Ramos (cell line): Measurements from ENCODE around the gene TTPAL.

Experiments used
- in situ Hi-C: fragments of 300-500 bp; cut with MboI; formaldehyde crosslinking; loops from one replicate; pipeline ENCODE4 v1.14.3; 2022; ENCODE audit warnings: low sequenced_read_pairs; ENCODE audit not compliant: unreplicated experiment

TTPAL gene, protein sequence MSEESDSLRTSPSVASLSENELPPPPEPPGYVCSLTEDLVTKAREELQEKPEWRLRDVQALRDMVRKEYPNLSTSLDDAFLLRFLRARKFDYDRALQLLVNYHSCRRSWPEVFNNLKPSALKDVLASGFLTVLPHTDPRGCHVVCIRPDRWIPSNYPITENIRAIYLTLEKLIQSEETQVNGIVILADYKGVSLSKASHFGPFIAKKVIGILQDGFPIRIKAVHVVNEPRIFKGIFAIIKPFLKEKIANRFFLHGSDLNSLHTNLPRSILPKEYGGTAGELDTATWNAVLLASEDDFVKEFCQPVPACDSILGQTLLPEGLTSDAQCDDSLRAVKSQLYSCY

DNA sequence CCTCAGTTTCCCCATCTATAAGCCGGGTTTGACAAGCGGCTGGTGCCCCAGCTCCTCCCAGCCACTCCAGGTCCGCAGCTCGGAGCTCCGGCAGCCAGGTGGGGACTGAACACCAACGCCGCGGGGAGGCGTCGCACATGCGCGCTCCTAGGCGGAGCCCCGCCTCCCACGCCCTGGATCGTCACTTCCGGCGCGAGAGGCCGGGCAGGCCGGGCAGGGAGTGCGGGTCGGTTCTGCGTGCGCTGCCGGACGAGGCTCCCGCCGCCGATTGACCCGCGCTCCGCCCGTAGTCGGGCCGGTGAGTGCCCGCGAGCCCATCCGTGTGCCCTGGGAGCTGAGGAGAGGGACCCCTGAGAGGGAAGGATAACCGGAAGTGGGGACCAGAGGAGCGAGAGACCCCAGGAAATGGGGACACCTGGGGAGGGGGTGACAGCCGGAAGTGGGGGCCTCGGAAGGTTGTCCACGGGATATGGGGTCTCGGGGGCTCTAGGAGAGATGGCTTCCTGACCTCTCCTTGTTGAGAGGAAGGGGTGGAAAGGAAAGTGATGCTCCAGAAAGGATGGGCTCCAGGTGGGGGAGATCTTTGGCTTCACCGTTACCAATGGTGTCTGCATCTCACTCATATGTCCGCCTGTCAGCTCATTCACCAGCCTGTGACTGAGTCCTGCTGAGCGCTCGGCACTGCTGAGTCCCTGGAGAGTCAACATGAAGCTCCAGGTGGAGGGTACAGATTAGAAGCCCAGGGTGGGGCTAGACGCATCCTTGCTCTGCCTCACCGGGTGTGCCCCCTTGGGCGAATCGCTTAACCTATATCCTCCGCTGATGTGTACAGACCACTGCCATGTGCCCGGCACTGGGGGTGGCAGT, at the start of gene TTPAL:
TTPAL (plus strand) TSS at position 181 of the 867 bp plus-strand sequence. CDS start 4,126 bp downstream, outside the sequence.
- in situ Hi-C loops = no loop called here

DNA sequence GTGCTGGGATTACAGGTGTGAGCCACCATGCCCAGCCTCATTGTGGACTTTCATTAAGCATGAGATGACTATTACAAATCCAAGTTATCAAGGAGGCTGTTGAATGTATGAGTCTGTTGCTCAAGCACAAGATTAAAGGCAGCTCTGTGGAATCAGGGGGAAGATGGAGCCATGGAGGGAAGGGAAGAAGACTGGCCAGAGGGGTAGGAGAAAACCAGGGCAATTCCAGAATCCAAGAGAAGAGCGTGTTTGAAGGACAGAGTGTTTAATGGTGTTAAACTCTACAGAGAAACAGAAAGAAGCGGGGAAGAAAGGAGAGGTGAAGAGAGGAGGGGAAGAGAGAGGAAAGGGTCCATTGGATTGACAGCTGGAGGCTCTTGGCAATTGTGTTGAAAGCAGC, 49.8 kb upstream of the TTPAL start:
- in situ Hi-C loops = no loop called here

DNA sequence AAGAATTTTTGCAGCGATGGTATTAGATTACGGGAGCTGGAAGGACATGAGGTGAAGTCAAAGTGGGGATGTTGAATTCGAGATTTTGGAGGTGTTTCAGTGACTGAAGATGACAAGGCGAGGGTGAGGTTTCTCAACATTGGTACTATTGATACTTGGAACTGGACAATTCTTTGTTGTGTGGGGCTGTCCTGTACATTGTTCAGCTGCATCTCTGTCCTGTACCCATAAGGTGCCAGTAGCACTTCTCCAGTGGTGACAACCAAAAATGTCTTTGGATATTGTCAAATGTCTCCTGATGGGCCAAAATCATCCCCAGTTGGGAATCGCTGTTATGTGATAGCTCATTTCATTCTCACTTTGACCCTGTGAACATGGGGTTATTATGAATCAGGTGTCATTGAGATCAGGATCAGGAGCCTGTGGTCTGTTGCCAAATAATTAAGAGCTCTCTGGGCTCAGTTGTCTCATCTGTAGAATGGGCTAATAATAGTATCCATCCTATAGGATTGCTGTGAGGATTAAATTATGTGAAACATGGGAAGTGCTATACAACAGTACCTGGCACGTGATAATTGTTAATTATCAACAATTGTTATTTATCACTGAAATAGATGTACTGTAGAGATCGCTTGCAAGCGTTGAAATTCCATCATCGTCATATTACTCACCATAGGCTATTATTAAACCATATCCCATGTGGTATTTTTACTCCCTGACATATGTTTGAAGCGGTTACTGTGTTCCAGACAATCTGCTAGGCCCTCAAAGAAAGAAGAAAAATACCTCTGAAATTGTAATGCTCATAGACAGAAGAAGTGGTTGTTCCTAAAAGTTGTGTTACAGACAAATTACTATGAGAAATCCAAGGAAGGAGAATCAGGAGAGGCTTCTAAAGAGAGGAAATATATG, 48.5 kb upstream of the TTPAL start:
- in situ Hi-C loops = no loop called here

DNA sequence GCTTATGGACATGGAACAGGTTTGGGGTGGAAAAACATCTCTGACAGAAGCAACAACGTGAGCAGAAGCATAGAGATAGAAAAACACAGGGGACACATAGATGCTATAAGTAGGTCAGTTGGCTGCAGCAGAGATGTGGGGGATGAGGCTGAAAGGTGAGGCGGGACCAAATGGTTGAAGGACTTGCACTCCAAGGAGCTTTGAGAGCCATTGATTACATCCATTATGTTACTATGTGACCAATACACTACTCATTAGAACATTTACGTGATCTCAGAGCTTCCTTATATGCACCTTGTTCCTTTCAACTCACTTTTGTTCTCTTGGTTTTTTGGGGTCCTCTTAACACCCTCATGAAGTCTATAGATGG, 47.9 kb upstream of the TTPAL start:
- in situ Hi-C loops = no loop called here

DNA sequence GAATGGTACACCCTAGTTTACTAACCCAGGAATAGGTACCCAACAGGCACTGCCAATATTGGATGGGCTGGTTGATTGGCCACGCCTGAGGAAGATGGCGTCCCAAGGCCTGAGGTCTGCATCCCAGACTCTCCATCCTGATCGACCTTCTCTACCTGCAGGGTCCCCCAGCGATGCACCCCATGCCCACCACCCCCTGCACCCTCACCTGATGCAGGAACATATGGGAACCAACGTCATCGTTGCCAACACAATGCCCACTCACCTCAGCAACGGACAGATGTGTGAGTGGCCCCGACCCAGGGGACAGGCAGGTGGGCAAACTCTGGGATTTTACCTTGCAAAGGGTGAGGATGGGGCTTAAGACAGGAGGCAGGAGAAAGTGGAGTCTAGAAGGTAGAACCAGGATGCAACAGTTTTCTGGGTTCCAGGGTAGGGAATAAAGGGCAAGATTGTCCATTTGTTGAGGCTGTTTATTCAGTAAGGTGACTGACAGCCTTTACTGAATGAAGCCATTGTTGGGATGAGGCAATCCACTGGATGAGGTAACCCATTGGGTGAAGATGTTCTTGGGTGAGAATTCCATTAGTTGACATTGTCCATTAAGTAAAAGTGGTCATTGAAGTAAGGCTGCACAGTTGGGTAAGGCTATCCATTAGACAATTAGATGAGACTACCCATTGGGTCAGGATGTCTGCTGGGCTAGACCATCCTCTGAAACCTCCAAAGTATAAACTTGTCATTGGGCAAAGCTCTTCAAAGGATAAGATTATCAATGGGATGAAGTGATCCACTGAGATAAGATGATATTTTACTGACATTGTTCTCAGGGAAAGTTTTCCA, 47.3 kb upstream of the TTPAL start:
- in situ Hi-C loops = no loop called here

DNA sequence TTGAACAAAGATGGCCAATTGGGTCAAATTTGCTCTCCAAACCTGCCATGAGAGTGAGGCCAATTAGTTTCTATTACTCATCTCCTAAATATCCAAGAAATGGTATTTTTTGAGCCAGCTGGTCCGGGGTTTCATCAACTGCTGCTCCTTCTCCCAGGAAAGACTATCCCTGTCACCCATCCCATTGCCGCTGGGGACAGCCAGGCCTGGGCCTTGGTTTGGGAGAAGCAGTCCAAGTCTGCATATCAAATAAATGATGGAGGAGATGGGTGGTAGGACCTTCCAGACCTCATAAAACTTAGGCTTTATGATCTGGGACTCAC, 46.7 kb upstream of the TTPAL start:
- in situ Hi-C loops = no loop called here

DNA sequence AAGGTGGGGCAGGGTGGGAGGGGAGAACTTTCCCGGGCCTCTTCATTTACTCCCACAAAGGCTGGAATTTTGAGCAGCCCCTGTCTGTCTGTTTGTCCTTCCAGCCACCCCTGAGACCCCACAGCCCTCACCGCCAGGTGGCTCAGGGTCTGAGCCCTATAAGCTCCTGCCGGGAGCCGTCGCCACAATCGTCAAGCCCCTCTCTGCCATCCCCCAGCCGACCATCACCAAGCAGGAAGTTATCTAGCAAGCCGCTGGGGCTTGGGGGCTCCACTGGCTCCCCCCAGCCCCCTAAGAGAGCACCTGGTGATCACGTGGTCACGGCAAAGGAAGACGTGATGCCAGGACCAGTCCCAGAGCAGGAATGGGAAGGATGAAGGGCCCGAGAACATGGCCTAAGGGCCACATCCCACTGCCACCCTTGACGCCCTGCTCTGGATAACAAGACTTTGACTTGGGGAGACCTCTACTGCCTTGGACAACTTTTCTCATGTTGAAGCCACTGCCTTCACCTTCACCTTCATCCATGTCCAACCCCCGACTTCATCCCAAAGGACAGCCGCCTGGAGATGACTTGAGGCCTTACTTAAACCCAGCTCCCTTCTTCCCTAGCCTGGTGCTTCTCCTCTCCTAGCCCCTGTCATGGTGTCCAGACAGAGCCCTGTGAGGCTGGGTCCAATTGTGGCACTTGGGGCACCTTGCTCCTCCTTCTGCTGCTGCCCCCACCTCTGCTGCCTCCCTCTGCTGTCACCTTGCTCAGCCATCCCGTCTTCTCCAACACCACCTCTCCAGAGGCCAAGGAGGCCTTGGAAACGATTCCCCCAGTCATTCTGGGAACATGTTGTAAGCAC, 46.0 kb upstream of the TTPAL start:
- in situ Hi-C loops = no loop called here

DNA sequence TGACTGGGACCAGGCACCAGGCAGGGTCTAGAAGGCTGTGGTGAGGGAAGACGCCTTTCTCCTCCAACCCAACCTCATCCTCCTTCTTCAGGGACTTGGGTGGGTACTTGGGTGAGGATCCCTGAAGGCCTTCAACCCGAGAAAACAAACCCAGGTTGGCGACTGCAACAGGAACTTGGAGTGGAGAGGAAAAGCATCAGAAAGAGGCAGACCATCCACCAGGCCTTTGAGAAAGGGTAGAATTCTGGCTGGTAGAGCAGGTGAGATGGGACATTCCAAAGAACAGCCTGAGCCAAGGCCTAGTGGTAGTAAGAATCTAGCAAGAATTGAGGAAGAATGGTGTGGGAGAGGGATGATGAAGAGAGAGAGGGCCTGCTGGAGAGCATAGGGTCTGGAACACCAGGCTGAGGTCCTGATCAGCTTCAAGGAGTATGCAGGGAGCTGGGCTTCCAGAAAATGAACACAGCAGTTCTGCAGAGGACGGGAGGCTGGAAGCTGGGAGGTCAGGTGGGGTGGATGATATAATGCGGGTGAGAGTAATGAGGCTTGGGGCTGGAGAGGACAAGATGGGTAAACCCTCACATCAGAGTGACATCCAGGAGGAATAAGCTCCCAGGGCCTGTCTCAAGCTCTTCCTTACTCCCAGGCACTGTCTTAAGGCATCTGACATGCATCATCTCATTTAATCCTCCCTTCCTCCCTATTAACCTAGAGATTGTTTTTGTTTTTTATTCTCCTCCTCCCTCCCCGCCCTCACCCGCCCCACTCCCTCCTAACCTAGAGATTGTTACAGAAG, 45.2 kb upstream of the TTPAL start:
- in situ Hi-C loops = no loop called here

DNA sequence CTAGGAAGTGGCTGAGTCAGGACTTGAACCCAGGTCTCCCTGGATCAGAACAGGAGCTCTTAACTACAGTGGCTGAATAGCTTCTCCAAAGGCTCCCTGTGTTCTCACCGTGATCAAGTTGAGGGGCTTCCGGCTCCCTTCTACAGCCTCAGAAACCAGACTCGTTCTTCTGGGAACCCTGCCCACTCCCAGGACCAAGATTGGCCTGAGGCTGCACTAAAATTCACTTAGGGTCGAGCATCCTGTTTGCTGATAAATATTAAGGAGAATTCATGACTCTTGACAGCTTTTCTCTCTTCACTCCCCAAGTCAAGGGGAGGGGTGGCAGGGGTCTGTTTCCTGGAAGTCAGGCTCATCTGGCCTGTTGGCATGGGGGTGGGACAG, 44.6 kb upstream of the TTPAL start:
- in situ Hi-C loops = no loop called here

DNA sequence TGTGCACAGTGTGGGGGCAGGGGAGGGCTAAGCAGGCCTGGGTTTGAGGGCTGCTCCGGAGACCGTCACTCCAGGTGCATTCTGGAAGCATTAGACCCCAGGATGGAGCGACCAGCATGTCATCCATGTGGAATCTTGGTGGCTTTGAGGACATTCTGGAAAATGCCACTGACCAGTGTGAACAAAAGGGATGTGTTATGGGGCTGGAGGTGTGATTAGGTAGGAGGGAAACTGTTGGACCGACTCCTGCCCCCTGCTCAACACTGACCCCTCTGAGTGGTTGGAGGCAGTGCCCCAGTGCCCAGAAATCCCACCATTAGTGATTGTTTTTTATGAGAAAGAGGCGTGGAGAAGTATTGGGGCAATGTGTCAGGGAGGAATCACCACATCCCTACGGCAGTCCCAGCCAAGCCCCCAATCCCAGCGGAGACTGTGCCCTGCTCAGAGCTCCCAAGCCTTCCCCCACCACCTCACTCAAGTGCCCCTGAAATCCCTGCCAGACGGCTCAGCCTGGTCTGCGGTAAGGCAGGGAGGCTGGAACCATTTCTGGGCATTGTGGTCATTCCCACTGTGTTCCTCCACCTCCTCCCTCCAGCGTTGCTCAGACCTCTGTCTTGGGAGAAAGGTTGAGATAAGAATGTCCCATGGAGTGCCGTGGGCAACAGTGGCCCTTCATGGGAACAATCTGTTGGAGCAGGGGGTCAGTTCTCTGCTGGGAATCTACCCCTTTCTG, 44.0 kb upstream of the TTPAL start:
- in situ Hi-C loops = no loop called here

DNA sequence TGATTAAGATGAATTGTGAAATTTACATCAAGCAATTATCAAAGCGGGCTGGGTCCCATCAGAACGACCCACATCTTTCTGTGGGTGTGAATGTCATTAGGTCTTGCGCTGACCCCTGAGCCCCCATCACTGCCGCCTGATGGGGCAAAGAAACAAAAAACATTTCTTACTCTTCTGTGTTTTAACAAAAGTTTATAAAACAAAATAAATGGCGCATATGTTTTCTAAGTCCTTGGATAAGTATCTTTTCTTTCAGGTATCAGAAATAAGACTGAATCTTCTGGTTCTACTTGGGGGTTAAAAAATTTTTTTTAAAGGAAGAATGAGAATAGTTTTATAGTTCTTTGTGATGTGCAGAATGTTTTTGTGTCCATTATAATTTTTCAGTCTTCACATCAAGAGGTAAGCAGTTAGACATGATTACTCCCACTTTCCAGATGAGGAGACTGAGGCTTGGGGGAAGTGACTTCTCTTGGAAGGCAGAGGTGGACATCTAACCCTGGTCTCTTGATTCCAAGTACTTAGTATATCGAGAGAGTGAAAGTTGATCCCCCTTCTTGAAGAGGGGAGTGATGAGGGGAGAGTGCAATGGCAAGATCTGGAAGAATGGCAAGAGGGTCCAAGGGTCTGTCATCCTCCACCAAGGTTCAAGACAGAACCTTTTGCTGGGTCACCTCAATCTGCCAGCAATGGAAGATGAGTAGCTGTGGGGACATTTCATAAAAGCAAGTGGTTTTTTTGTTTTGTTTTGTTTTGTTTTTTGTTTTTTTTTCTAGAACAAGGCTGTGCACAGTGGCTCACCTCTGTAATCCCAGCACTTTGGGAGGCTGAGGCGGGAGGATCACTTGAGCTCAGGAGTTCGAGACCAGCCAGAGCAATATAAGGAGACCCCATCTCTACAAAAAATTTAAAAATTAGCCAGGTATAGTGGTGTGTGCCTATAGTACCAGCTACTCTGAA, 42.8 kb upstream of the TTPAL start:
- in situ Hi-C loops = no loop called here

DNA sequence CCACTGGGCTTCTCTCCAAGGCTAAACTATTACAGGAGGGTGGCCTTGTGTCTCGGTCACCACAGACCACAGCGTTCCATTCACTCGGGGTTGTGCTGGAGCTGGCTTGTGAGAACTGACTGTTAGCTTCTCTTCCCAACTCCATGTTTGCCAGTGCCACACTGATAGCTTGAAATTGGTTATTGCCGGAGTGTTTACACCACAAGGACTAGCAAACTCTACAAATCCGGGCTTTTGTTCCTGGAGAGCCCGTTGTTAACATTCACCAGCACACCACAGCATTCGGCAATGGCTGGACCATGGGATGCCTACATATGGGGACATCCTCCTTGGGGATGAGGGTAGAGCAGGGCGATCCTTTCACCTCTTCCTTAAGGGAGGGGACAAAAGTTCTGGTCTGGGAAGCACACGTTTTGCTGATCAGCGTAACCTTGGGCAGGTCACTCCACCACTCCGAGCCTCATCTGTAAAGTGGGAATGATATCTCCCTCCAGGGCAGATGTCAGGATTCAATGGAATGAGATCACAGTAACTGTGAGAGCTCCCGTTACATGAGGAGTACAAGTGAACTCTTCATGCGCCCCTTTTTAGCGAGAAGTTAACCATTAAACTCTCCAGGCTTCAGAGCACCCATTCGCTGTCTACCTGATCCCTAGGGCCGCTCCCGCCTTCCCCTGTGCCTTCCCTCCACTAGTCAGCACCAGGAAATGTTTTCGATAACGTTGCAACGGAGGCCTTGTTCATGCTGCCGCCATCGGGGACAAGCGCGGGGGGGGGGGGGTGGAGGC, 41.7 kb upstream of the TTPAL start:
- in situ Hi-C loops = no loop called here

DNA sequence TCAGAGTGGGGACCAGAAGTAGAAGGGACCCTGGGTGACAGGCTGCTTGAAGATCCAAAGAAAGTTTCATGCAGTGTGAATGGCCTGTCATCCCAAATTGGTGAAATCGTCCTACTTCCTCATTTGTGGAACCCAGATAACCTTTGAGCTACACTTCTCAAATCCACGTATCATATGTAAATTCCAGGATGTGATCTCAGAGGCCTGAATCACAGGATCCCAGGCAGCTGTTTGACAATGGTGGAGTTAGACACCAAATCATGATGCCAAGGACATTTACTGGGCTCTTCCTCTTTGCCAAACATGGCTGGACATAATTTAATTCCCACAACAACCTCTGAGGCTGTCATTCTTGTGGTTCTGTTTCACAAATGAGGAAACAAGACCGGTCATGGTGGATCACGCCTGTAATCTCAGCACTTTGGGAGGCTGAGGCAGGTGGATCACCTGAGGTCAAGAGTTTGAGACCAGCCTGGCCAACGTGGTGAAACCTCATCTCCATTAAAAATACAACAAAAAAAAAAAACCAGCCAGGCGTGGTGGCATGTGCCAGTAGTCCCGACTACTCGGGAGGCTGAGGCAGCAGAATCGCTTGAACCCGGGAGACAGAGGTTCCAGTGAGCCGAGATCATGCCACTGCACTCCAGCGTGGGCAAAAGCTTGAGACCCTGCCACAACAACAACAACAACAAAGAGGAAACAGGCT, 39.9 kb upstream of the TTPAL start:
- in situ Hi-C loops = no loop called here

DNA sequence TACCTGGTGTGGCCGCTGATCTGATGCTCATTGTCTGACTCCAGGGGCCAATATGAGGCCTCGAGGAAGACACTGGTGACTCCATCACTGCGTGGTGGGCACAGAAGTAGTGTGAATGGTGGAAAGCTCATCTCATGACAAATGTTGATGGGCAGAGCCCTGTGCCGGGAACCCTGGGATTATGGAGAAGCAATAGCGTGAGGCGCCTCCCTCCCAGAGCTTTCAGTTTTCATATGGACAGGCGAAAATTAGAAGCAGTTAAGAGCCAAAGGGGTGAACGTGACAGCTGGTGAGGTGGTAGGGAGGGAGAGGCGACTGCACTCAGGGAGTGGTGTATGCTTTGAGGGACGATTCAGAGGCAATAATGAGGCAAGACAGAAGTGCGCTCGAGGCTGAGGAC, 39.3 kb upstream of the TTPAL start:
- in situ Hi-C loops = no loop called here

DNA sequence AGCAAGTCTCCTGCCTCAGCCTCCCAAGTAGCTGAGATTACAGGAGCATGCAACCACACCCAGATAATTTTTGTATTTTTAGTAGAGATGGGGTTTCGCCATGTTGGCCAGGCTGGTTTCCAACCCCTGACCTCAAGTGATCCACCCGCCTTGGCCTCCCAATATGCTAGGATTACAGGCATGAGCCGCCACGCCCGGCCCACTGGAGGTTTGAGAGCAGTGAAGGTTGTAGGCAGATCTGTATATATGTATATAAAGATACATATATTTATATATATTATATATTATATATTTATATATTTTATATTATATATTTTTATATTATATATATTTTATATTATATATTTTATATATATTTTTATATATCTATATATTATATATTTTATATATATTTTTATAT, 38.2 kb upstream of the TTPAL start:
- in situ Hi-C loops = no loop called here
